Spinal cord (tissue), 10 donors: ENCODE data around the gene CNTLN. TPM values are rescaled to one million over a fixed set of nuclear protein-coding genes. Genes with fewer than 3 reads are reported as not detected.
"Not testable (repeated sequence)": the region's sequence is repeated elsewhere in the genome, so short reads cannot be mapped to it uniquely, and the experiment has no call there.

Experiments used
- DNase-seq, 6 donors: peaks; one replicate each; pipeline versions ENCODE4 v3.0.0 to v3.0.0-alpha.2; 2013 to 2015; ENCODE audit warnings: low spot score in 6 of 6, low read depth in 4 of 6
- H3K27ac ChIP-seq: one replicate; pipeline ENCODE4 v1.5.1; 2013; ENCODE audit warnings: low read depth, low read length, control low read depth
- H3K27me3 ChIP-seq: one replicate; pipeline ENCODE4 v1.6.1; 2013; ENCODE audit warnings: low read length; ENCODE audit not compliant: control insufficient read depth, insufficient read depth
- H3K36me3 ChIP-seq: one replicate; pipeline ENCODE4 v1.6.1; 2013; ENCODE audit warnings: low read length; ENCODE audit not compliant: control insufficient read depth, insufficient read depth
- H3K4me1 ChIP-seq: one replicate; pipeline ENCODE4 v1.6.1; 2013; ENCODE audit warnings: low read length; ENCODE audit not compliant: control insufficient read depth, insufficient read depth
- H3K4me3 ChIP-seq: one replicate; pipeline ENCODE4 v1.5.1; 2013; ENCODE audit warnings: low read depth, low read length, control low read depth
- H3K9me3 ChIP-seq: one replicate; pipeline ENCODE4 v1.6.1; 2013; ENCODE audit warnings: low read length; ENCODE audit not compliant: control insufficient read depth, insufficient read depth
- WGBS: methylation state at CpG from one replicate; pipeline ENCODE4 v1.1.5; 2013; ENCODE audit warnings: missing lambda C conversion rate; ENCODE audit not compliant: insufficient coverage; 5-methylcytosine and 5-hydroxymethylcytosine counted together
- polyA plus RNA-seq, 2 donors: library from polyadenylated mRNA; unstranded; fragments of 120-200 nt; gene quantifications; one replicate each; pipeline ENCODE4 v1.2.1, GENCODE V29; 2013; ENCODE audit not compliant: insufficient read length in 2 of 2
- total RNA-seq, 2 donors: library from RNA; depleted of rRNA in 1 of 2; stranded (reverse); fragments of 120-200 nt in 1 of 2; fragments of >200 nt in 1 of 2; gene quantifications; one replicate each; pipeline versions ENCODE4 v1.2.3 to v1.2.4, GENCODE V29; 2013 to 2014
- donor health status: healthy.

The CNTLN gene
- total and polyA plus RNA-seq, 4 donors, result 7.4 to 21.7 (median 13.8) TPM

- Histone ChIP-seq H3K36me3 (no peaks in the 10 kb centered on the region), H3K4me3 (no peak overlapping the region), H3K27me3 (no peaks in the 10 kb centered on the region), H3K27ac (no peak overlapping the region), H3K9me3 (no peaks in the 10 kb centered on the region), H3K4me1 (no peaks in the 10 kb centered on the region)
- WGBS, result 100% methylated on average over 3 of the region's 7 CpGs
- no peak for DNase-seq
These were observed 88.1 kb downstream of the CNTLN start for GRCh38 chr9:17222932-17223331.

- Histone ChIP-seq H3K27ac (no peak overlapping the region), H3K36me3 (no peaks in the 10 kb centered on the region), H3K4me1 (no peaks in the 10 kb centered on the region), H3K4me3 (no peak overlapping the region), H3K27me3 (no peaks in the 10 kb centered on the region), H3K9me3 (no peaks in the 10 kb centered on the region)
- DNase-seq, result no peak
- WGBS, result no CpG with 5 or more reads among the region's 1 CpG
These were observed 90.6 kb downstream of the CNTLN start for GRCh38 chr9:17225407-17225806.

- no peak overlapping the region for H3K27ac ChIP-seq
- no peaks in the 10 kb centered on the region for H3K4me1 ChIP-seq
- no peak for DNase-seq
- H3K27me3 ChIP-seq, result no peaks in the 10 kb centered on the region
- 100% methylated on average over 2 of the region's 4 CpGs for WGBS
- no peaks in the 10 kb centered on the region for H3K9me3 ChIP-seq
- no peak overlapping the region for H3K4me3 ChIP-seq
- H3K36me3 ChIP-seq, result no peaks in the 10 kb centered on the region
These were observed 95.2 kb downstream of the CNTLN start for GRCh38 chr9:17229945-17230560.

GRCh38 chr9:17230646-17231045 is 95.8 kb downstream of the CNTLN start:
- Histone ChIP-seq H3K27ac (no peak overlapping the region), H3K27me3 (no peaks in the 10 kb centered on the region), H3K36me3 (no peaks in the 10 kb centered on the region), H3K4me1 (no peaks in the 10 kb centered on the region), H3K4me3 (no peak overlapping the region), H3K9me3 (no peaks in the 10 kb centered on the region)
- WGBS, result no CpG with 5 or more reads among the region's 1 CpG
- DNase-seq, result no peak

GRCh38 chr9:17236147-17236546 is 101.3 kb downstream of the CNTLN start:
- H3K36me3 ChIP-seq, result no peaks in the 10 kb centered on the region
- H3K27me3 ChIP-seq, result no peaks in the 10 kb centered on the region
- no peak overlapping the region for H3K4me3 ChIP-seq
- no peaks in the 10 kb centered on the region for H3K4me1 ChIP-seq
- no peak for DNase-seq
- H3K9me3 ChIP-seq, result no peaks in the 10 kb centered on the region
- 85% methylated on average over 2 of the region's 2 CpGs for WGBS
- no peak overlapping the region for H3K27ac ChIP-seq

GRCh38 chr9:17246770-17247169 is 111.9 kb downstream of the CNTLN start:
- DNase-seq, result no peak
- H3K4me1 ChIP-seq, result no peaks in the 10 kb centered on the region
- H3K27me3 ChIP-seq, result no peaks in the 10 kb centered on the region
- H3K27ac ChIP-seq, result no peak overlapping the region
- H3K4me3 ChIP-seq, result no peak overlapping the region
- H3K36me3 ChIP-seq, result no peaks in the 10 kb centered on the region
- WGBS, result 100% methylated on average over 3 of the region's 5 CpGs
- peaks cover 10% of the 10 kb centered on the region for H3K9me3 ChIP-seq

GRCh38 chr9:17251100-17251499 is 116.3 kb downstream of the CNTLN start:
- Histone ChIP-seq H3K27ac (no peak overlapping the region), H3K9me3 (peaks cover 15% of the 10 kb centered on the region), H3K36me3 (no peaks in the 10 kb centered on the region), H3K4me1 (no peaks in the 10 kb centered on the region), H3K27me3 (no peaks in the 10 kb centered on the region), H3K4me3 (no peak overlapping the region)
- no peak for DNase-seq

GRCh38 chr9:17268531-17269188 is 133.8 kb downstream of the CNTLN start:
- H3K36me3 ChIP-seq, H3K27me3 ChIP-seq, H3K4me1 ChIP-seq, H3K27ac ChIP-seq, DNase-seq, H3K4me3 ChIP-seq, H3K9me3 ChIP-seq: not testable (repeated sequence)
- 84% methylated on average over 16 of the region's 19 CpGs for WGBS

GRCh38 chr9:17269799-17270198 is 135.0 kb downstream of the CNTLN start:
- no peak for DNase-seq
- H3K27ac ChIP-seq, result no peak overlapping the region
- no peaks in the 10 kb centered on the region for H3K36me3 ChIP-seq
- no peaks in the 10 kb centered on the region for H3K27me3 ChIP-seq
- H3K9me3 ChIP-seq, result no peaks in the 10 kb centered on the region
- H3K4me1 ChIP-seq, result no peaks in the 10 kb centered on the region
- H3K4me3 ChIP-seq, result no peak overlapping the region

- Histone ChIP-seq H3K27me3 (no peaks in the 10 kb centered on the region), H3K4me3 (no peak overlapping the region), H3K9me3 (no peaks in the 10 kb centered on the region), H3K36me3 (no peaks in the 10 kb centered on the region), H3K27ac (no peak overlapping the region), H3K4me1 (no peaks in the 10 kb centered on the region)
- DNase-seq, result peak in 1 of 6 donors; percentile 4
These were observed 137.7 kb downstream of the CNTLN start for GRCh38 chr9:17272536-17272935.
